OCI-LY1 (cell line): ENCODE results near the gene GP1BB.

Source experiments
- H2AFZ ChIP-seq: fragments of 200-600 bp; sonication (generic), shearing (Covaris generic); 2 replicates; pipeline ENCODE4 v1.6.0; 2014; ENCODE audit warnings: antibody characterized with exemption, mild to moderate bottlenecking, low read length
- H3F3A ChIP-seq: fragments of 200-600 bp; sonication (generic), shearing (Covaris generic); 2 replicates; pipeline ENCODE4 v1.6.0; 2014; ENCODE audit warnings: mild to moderate bottlenecking, antibody characterized with exemption, low read length, moderate library complexity; ENCODE audit not compliant: insufficient read depth
- H3K27ac ChIP-seq: fragments of 200-600 bp; sonication (generic); 2 replicates; pipeline ENCODE4 v1.5.1; 2014; ENCODE audit warnings: low read length, mixed run types, mild to moderate bottlenecking, low read depth; ENCODE audit not compliant: poor library complexity, severe bottlenecking
- H3K27me3 ChIP-seq: fragments of 200-600 bp; sonication (generic); 2 replicates; pipeline ENCODE4 v1.6.0; 2014; ENCODE audit warnings: antibody characterized with exemption, mild to moderate bottlenecking, low read length, moderate library complexity; ENCODE audit not compliant: insufficient read depth
- H3K36me3 ChIP-seq: fragments of 200-600 bp; sonication (generic); 2 replicates; pipeline ENCODE4 v1.6.1; 2014; ENCODE audit warnings: mild to moderate bottlenecking, antibody characterized with exemption, low read length, moderate library complexity, mixed read lengths; ENCODE audit not compliant: insufficient read depth
- H3K4me1 ChIP-seq: fragments of 200-600 bp; sonication (generic); 2 replicates; pipeline ENCODE4 v1.5.1; 2014; ENCODE audit warnings: mild to moderate bottlenecking, low read length, moderate library complexity; ENCODE audit not compliant: insufficient read depth, severe bottlenecking
- H3K4me2 ChIP-seq: fragments of 200-600 bp; sonication (generic), shearing (Covaris generic); 2 replicates; pipeline ENCODE4 v1.6.1; 2014; ENCODE audit warnings: low read length
- H3K4me3 ChIP-seq: fragments of 200-600 bp; sonication (generic); 2 replicates; pipeline ENCODE4 v1.5.1; 2014; ENCODE audit warnings: low read length, low read depth, mild to moderate bottlenecking, mixed read lengths; ENCODE audit not compliant: poor library complexity, severe bottlenecking
- H3K79me2 ChIP-seq: fragments of 200-600 bp; shearing (Covaris generic); 2 replicates; pipeline ENCODE4 v1.6.1; 2016; ENCODE audit warnings: mixed run types, low read length, mixed read lengths; ENCODE audit not compliant: insufficient read depth
- H3K9ac ChIP-seq: fragments of 200-600 bp; sonication (generic), shearing (Covaris generic); 2 replicates; pipeline ENCODE4 v1.6.1; 2014; ENCODE audit warnings: mild to moderate bottlenecking, low read length, mixed read lengths
- H3K9me2 ChIP-seq: fragments of 200-600 bp; sonication (generic), shearing (Covaris generic); 2 replicates; pipeline ENCODE4 v1.6.1; 2014; ENCODE audit warnings: low read depth, mild to moderate bottlenecking, low read length, mixed read lengths
- H3K9me3 ChIP-seq: fragments of 200-600 bp; shearing (Covaris generic); 2 replicates; pipeline ENCODE4 v1.6.1; 2014; ENCODE audit warnings: low read length, mixed read lengths
- H4K20me1 ChIP-seq: fragments of 200-600 bp; sonication (generic), shearing (Covaris generic); 2 replicates; pipeline ENCODE4 v1.6.0; 2016; ENCODE audit warnings: mild to moderate bottlenecking, low read length; ENCODE audit not compliant: insufficient read depth
- CTCF ChIP-seq: fragments of 200-600 bp; sonication (generic), shearing (Covaris generic); IDR thresholded peaks from 2 replicates; pipeline ENCODE4 v1.5.1; 2017; ENCODE audit warnings: mild to moderate bottlenecking, antibody characterized with exemption, low read length, moderate library complexity, mixed read lengths
- EZH2 ChIP-seq: fragments of 200-600 bp; sonication (generic), shearing (Covaris generic); IDR thresholded peaks from 2 replicates; pipeline ENCODE4 v1.8.0; 2017; ENCODE audit warnings: borderline replicate concordance, mixed run types, mild to moderate bottlenecking, antibody characterized with exemption, low read length, moderate library complexity, mixed read lengths

GP1BB gene

DNA sequence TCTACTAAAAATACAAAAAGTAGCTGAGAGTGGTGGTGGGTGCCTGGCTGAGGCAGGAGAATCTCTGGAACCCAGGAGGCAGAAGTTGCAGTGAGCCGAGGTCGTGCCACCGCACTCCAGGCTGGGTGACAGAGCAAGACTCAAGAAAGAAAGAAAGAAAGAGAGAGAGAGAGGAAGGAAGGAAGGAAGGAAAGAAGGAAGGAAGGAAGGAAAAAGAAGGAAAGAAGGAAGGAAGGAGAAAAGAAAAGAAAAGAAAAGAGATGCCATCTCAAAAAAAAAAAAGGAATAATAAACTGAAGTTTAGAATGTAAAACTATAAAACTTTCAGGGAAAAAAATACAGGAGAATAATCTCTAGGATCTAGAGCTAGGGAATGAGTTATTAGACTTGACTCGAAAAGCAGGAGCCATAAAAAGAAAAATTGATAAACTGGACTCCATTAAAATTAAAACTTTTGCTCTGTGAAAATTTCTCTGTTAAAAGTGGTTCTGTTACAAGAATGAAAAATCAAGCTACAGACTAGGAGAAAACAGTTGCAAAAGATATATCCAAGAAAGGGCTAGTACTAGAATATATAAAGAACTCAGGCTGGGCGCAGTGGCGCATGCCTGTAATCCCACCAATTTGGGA lies 22.4 kb upstream of the GP1BB start:
- no peak for TF ChIP-seq EZH2
- no peak for TF ChIP-seq CTCF
- H3K4me1 ChIP-seq, result no peaks in the 10 kb centered on the region
- no peaks in the 10 kb centered on the region for H3K36me3 ChIP-seq

GRCh38 chr22:19701420-19702145 lies 21.8 kb upstream of the GP1BB start:
- Histone ChIP-seq H3K9me2 (no peaks in the 10 kb centered on the region), H3K27me3 (no peaks in the 10 kb centered on the region; the same call in 1 of the 2 replicates), H2AFZ (no peak overlapping the region), H3K79me2 (no peaks in the 10 kb centered on the region), H3F3A (no peaks in the 10 kb centered on the region), H3K4me1 (no peaks in the 10 kb centered on the region), H3K9me3 (no peaks in the 10 kb centered on the region), H3K27ac (no peak overlapping the region), H4K20me1 (no peaks in the 10 kb centered on the region), H3K4me2 (no peak overlapping the region), H3K9ac (no peak overlapping the region), H3K36me3 (no peaks in the 10 kb centered on the region), H3K4me3 (no peak overlapping the region)
- TF ChIP-seq EZH2 (no peak), CTCF (no peak)

More for the DNA sequence above, 22.4 kb upstream of the GP1BB start:
- Histone ChIP-seq H3K9ac (no peak overlapping the region), H3K4me3 (no peak overlapping the region), H3K27me3 (no peaks in the 10 kb centered on the region; the same call in 1 of the 2 replicates), H3F3A (no peaks in the 10 kb centered on the region), H3K79me2 (no peaks in the 10 kb centered on the region), H3K9me2 (no peaks in the 10 kb centered on the region), H2AFZ (no peak overlapping the region), H3K27ac (no peak overlapping the region), H3K4me2 (no peak overlapping the region), H3K9me3 (no peaks in the 10 kb centered on the region), H4K20me1 (no peaks in the 10 kb centered on the region)

- Histone ChIP-seq H3K9ac (no peak overlapping the region), H3K27ac (no peak overlapping the region), H3K4me3 (no peak overlapping the region), H4K20me1 (no peaks in the 10 kb centered on the region), H2AFZ (no peak overlapping the region), H3K27me3 (no peaks in the 10 kb centered on the region; the same call in 1 of the 2 replicates), H3K4me2 (no peak overlapping the region), H3K4me1 (no peaks in the 10 kb centered on the region), H3K9me3 (no peaks in the 10 kb centered on the region), H3K36me3 (no peaks in the 10 kb centered on the region), H3K9me2 (no peaks in the 10 kb centered on the region), H3F3A (no peaks in the 10 kb centered on the region), H3K79me2 (no peaks in the 10 kb centered on the region)
- TF ChIP-seq CTCF (no peak), EZH2 (no peak)
Measured at GRCh38 chr22:19703869-19704268, 19.5 kb upstream of the GP1BB start.
